HL-60 (cell line): Measurements from ENCODE around the gene ARMC7.

ENCODE experiments used
- DNase-seq, 2 experiments: peaks; one replicate each; pipeline ENCODE4 v3.0.0-alpha.2; 2010 to 2020; ENCODE audit warnings: low read depth in 1 of 2, low spot score in 1 of 2
- H3K27ac ChIP-seq: fragments of 250-450 bp; sonication (Bioruptor Pico); replicated peaks from 2 replicates; pipeline ENCODE4 v1.5.1; 2020; ENCODE audit warnings: mild to moderate bottlenecking, moderate library complexity
- H3K27me3 ChIP-seq: fragments of 250-450 bp; sonication (Bioruptor Pico); 2 replicates; pipeline ENCODE4 v1.5.1; 2021; ENCODE audit warnings: mild to moderate bottlenecking, moderate library complexity; ENCODE audit not compliant: insufficient read depth, poor library complexity, severe bottlenecking
- H3K4me3 ChIP-seq: replicated peaks from 2 replicates; pipeline ENCODE4 v1.5.1; 2011; ENCODE audit warnings: mild to moderate bottlenecking, control low read depth, low read length; ENCODE audit not compliant: insufficient read depth
- GABPA ChIP-seq: IDR thresholded peaks from 2 replicates; pipeline ENCODE4 v1.6.1; 2012; ENCODE audit warnings: low read depth
- POLR2AphosphoS5 ChIP-seq: IDR thresholded peaks from 2 replicates; pipeline ENCODE4 v1.6.1; 2012; ENCODE audit warnings: low read depth
- REST ChIP-seq: IDR thresholded peaks from 2 replicates; pipeline ENCODE4 v1.6.1; 2012; ENCODE audit warnings: low read depth; ENCODE audit not compliant: insufficient replicate concordance
- SPI1 ChIP-seq: IDR thresholded peaks from 2 replicates; pipeline ENCODE4 v1.6.1; 2012; ENCODE audit warnings: low read depth, mild to moderate bottlenecking, borderline replicate concordance
- TF ChIP-seq, protein P1 (sequence below): IDR thresholded peaks from one replicate; pipeline ENCODE4 v1.5.1; 2011; ENCODE audit warnings: low read length, control low read depth, inconsistent platforms; ENCODE audit not compliant: insufficient read depth

The ARMC7 gene

DNA sequence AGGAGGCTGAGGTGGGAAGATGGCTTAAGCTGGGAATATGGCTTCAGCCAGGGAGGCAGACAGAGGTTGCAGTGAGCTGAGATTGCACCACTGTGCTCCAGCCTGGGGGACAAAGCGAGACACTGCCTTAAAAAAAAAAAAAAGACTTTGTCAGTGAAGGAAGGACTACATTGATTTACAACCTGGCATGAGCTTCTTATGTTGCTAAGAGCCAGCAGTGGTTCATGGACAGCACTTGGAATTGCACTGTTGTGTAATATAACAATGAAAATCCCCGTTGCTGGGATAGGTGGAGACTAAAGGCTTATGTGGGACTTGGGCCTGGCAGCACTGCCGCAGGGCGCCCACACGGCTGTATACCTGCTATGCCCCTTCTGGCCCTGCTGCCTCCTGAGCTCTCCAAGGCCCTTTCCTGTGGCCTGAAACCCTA is 36.1 kb upstream of the ARMC7 start:
- TF ChIP-seq, protein P1, sequence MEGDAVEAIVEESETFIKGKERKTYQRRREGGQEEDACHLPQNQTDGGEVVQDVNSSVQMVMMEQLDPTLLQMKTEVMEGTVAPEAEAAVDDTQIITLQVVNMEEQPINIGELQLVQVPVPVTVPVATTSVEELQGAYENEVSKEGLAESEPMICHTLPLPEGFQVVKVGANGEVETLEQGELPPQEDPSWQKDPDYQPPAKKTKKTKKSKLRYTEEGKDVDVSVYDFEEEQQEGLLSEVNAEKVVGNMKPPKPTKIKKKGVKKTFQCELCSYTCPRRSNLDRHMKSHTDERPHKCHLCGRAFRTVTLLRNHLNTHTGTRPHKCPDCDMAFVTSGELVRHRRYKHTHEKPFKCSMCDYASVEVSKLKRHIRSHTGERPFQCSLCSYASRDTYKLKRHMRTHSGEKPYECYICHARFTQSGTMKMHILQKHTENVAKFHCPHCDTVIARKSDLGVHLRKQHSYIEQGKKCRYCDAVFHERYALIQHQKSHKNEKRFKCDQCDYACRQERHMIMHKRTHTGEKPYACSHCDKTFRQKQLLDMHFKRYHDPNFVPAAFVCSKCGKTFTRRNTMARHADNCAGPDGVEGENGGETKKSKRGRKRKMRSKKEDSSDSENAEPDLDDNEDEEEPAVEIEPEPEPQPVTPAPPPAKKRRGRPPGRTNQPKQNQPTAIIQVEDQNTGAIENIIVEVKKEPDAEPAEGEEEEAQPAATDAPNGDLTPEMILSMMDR = no peak
- TF ChIP-seq SPI1 = no peak
- TF ChIP-seq GABPA = no peak
- no peak for DNase-seq
- H3K27ac ChIP-seq = no peak overlapping the region
- no peaks in the 10 kb centered on the region for H3K27me3 ChIP-seq
- no peak overlapping the region for H3K4me3 ChIP-seq

- no peak overlapping the region for H3K4me3 ChIP-seq
- DNase-seq = no peak
- TF ChIP-seq, protein P1 = no peak
- TF ChIP-seq POLR2AphosphoS5 (no peak), SPI1 (no peak; the same call in 1 of the 2 replicates), REST (no peak), GABPA (no peak)
- no peak overlapping the region for H3K27ac ChIP-seq
- H3K27me3 ChIP-seq = no peaks in the 10 kb centered on the region
These were observed 35.2 kb upstream of the ARMC7 start for GRCh38 chr17:75074532-75074931.

DNA sequence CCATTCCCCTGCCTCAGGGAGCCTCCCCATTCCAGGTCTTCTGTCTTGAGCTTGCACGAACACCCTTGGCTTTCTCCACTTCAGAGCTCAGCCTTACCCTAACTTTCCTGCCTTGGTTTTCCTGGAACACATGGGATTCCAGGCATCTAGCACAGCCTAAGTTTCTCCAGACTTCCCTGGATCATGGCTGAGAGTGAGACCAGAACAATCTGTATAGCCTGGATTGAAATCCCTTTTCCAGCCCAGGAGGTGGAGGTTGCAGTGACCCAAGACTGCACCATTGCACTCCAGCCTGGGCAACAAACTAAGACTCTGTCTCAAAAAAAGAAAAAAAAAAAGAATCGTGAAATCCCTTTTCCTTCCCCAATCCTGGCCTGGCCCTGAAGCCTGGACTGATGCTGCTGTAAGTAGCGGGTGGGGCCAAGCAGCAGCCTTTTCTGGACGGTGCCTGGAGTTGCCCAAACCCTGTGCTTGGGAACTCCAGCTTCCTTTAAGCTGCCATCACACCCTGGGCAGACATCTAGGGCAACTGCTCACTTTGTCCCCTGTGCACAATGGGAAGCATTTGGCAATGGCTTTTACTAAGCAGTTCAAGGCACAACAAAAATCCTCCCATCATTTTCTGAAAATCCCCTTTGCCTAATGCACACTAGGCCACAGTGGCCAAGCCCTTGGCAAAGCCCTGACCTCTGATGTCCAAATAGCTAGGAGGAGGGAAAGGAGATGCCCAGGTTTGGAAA is 34.0 kb upstream of the ARMC7 start:
- no peak for DNase-seq
- no peak overlapping the region for H3K4me3 ChIP-seq

DNA sequence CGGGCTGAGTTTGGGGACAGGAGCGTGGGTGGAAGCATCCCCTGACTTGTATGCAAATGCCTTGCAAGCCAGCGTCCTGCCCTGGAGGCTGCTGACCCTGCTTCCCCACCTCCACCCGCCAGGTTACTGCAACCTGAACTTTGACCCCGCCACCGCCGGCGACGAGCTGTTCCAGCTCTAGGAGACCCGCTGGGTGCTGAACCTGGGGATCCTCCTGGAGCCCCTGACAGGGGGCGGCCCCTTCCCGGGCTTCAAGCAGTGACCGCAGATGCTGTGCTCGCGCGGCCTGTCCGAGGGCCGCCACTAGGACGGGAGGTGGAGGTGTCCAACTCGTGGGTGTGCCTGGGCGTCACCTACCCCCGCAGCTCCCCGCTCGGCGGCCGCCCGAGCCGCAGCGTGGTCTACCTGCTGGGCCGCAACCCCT is 32.7 kb upstream of the ARMC7 start:
- TF ChIP-seq SPI1 = no peak
- no peak for TF ChIP-seq POLR2AphosphoS5
- no peak for TF ChIP-seq REST
- TF ChIP-seq GABPA = no peak
- TF ChIP-seq, protein P1 = no peak
- Histone ChIP-seq H3K27me3 (no peaks in the 10 kb centered on the region), H3K27ac (no peak overlapping the region), H3K4me3 (no peak overlapping the region)
- no peak for DNase-seq

More for the DNA sequence above, 34.0 kb upstream of the ARMC7 start:
- Histone ChIP-seq H3K27me3 (no peaks in the 10 kb centered on the region), H3K27ac (no peak overlapping the region)
- TF ChIP-seq REST = no peak
